ENCODE results near the gene MTMR3.

Gene MTMR3

GRCh38 chr22:29967461-29967860 lies 84.5 kb downstream of the MTMR3 start:
- Histone ChIP-seq H3K23ac (ENCODE audit: low read length in 2 of 2) (no peak overlapping the region), H4K8ac (ENCODE audit: low read length) (no peak overlapping the region), H2BK120ac (ENCODE audit: low read depth, low read length) (no peak overlapping the region), H4K91ac (ENCODE audit: low read length) (no peak overlapping the region), H3K4ac (ENCODE audit: low read depth in 1 of 2, low read length in 2 of 2) (no peak overlapping the region), H2AK5ac (ENCODE audit: low read length, severe bottlenecking) (no peak overlapping the region), H3K27ac (ENCODE audit: low read length, poor library complexity, severe bottlenecking) (no peak overlapping the region), H3K4me2 (ENCODE audit: low read length, poor library complexity, severe bottlenecking) (no peak overlapping the region), H3K36me3 (ENCODE audit: control insufficient read depth in 1 of 2, insufficient read depth in 2 of 2, low read depth in 1 of 2, low read length in 2 of 2) (peaks cover 4 to 14% of the 10 kb centered on the region in 2 experiments), H3K18ac (ENCODE audit: low read depth in 1 of 2, low read length in 2 of 2) (no peak overlapping the region), H3K14ac (ENCODE audit: low read length in 2 of 2) (no peak overlapping the region), H2BK12ac (ENCODE audit: low read length in 2 of 2) (no peak overlapping the region), H2AFZ (ENCODE audit: low read depth, low read length) (no peak overlapping the region), H3K4me3 (ENCODE audit: insufficient read depth in 1 of 2, low read depth in 1 of 2, low read length in 2 of 2) (no peak overlapping the region), H3K9ac (ENCODE audit: low read length) (no peak overlapping the region), H3K9me3 (ENCODE audit: control insufficient read depth, low read length) (no peaks in the 10 kb centered on the region), H2BK5ac (ENCODE audit: low read depth, low read length, poor library complexity, severe bottlenecking) (no peak overlapping the region), H3K4me1 (ENCODE audit: control insufficient read depth, insufficient read depth, low read depth, low read length) (no peaks in the 10 kb centered on the region), H2BK15ac (ENCODE audit: low read depth, poor library complexity, severe bottlenecking) (no peak overlapping the region), H3K27me3 (ENCODE audit: control insufficient read depth in 1 of 2, insufficient read depth in 1 of 2, low read length in 2 of 2) (no peaks in the 10 kb centered on the region), H3K79me1 (replicated peaks; ENCODE audit: low read length, poor library complexity, severe bottlenecking) (peaks cover 22% of the 10 kb centered on the region)
- DNase-seq: no peak

GRCh38 chr22:29971607-29972006 lies 88.6 kb downstream of the MTMR3 start:
- H4K8ac ChIP-seq (ENCODE audit: low read length): no peak overlapping the region
- H3K27me3 ChIP-seq (ENCODE audit: control insufficient read depth in 1 of 2, insufficient read depth in 1 of 2, low read length in 2 of 2): no peaks in the 10 kb centered on the region
- peaks cover 6 to 15% of the 10 kb centered on the region in 2 experiments for H3K36me3 ChIP-seq (ENCODE audit: control insufficient read depth in 1 of 2, insufficient read depth in 2 of 2, low read depth in 1 of 2, low read length in 2 of 2)
- H3K4me2 ChIP-seq (ENCODE audit: low read length, poor library complexity, severe bottlenecking): no peak overlapping the region
- no peak overlapping the region for H3K14ac ChIP-seq (ENCODE audit: low read length in 2 of 2)
- WGBS: 93% methylated on average over 3 of the region's 3 CpGs
- H2AFZ ChIP-seq (ENCODE audit: low read depth, low read length): no peak overlapping the region
- H2BK120ac ChIP-seq (ENCODE audit: low read depth, low read length): no peak overlapping the region
- no peak overlapping the region for H4K91ac ChIP-seq (ENCODE audit: low read length)
- no peak overlapping the region for H2BK15ac ChIP-seq (ENCODE audit: low read depth, poor library complexity, severe bottlenecking)
- H2AK5ac ChIP-seq (ENCODE audit: low read length, severe bottlenecking): no peak overlapping the region
- no peak overlapping the region for H3K27ac ChIP-seq (ENCODE audit: low read length, poor library complexity, severe bottlenecking)
- peaks cover 22% of the 10 kb centered on the region for H3K79me1 ChIP-seq (replicated peaks; ENCODE audit: low read length, poor library complexity, severe bottlenecking)
- H2BK12ac ChIP-seq (ENCODE audit: low read length in 2 of 2): no peak overlapping the region
- no peak overlapping the region for H3K4ac ChIP-seq (ENCODE audit: low read depth in 1 of 2, low read length in 2 of 2)
- no peak overlapping the region for H3K9ac ChIP-seq (ENCODE audit: low read length)
- no peak for DNase-seq
- H3K4me3 ChIP-seq (ENCODE audit: insufficient read depth in 1 of 2, low read depth in 1 of 2, low read length in 2 of 2): no peak overlapping the region
- peaks cover 2% of the 10 kb centered on the region for H3K4me1 ChIP-seq (ENCODE audit: control insufficient read depth, insufficient read depth, low read depth, low read length)
- H3K23ac ChIP-seq (ENCODE audit: low read length in 2 of 2): no peak overlapping the region
- H3K9me3 ChIP-seq (ENCODE audit: control insufficient read depth, low read length): no peaks in the 10 kb centered on the region
- H3K18ac ChIP-seq (ENCODE audit: low read depth in 1 of 2, low read length in 2 of 2): no peak overlapping the region
- no peak overlapping the region for H2BK5ac ChIP-seq (ENCODE audit: low read depth, low read length, poor library complexity, severe bottlenecking)

- Histone ChIP-seq H3K4ac (ENCODE audit: low read depth in 1 of 2, low read length in 2 of 2) (no peak overlapping the region), H3K14ac (ENCODE audit: low read length in 2 of 2) (peak overlapping the region in 1 of 2 experiments; percentile 65), H3K4me2 (ENCODE audit: low read length, poor library complexity, severe bottlenecking) (no peak overlapping the region), H3K36me3 (ENCODE audit: control insufficient read depth in 1 of 2, insufficient read depth in 2 of 2, low read depth in 1 of 2, low read length in 2 of 2) (peaks cover 6 to 15% of the 10 kb centered on the region in 2 experiments), H4K91ac (ENCODE audit: low read length) (no peak overlapping the region), H3K9me3 (ENCODE audit: control insufficient read depth, low read length) (no peaks in the 10 kb centered on the region), H2AFZ (ENCODE audit: low read depth, low read length) (no peak overlapping the region), H3K27me3 (ENCODE audit: control insufficient read depth in 1 of 2, insufficient read depth in 1 of 2, low read length in 2 of 2) (no peaks in the 10 kb centered on the region), H3K4me3 (ENCODE audit: insufficient read depth in 1 of 2, low read depth in 1 of 2, low read length in 2 of 2) (no peak overlapping the region), H2AK5ac (ENCODE audit: low read length, severe bottlenecking) (no peak overlapping the region), H2BK5ac (ENCODE audit: low read depth, low read length, poor library complexity, severe bottlenecking) (no peak overlapping the region), H3K4me1 (ENCODE audit: control insufficient read depth, insufficient read depth, low read depth, low read length) (peaks cover 2% of the 10 kb centered on the region), H2BK120ac (ENCODE audit: low read depth, low read length) (no peak overlapping the region), H3K23ac (ENCODE audit: low read length in 2 of 2) (no peak overlapping the region), H2BK15ac (ENCODE audit: low read depth, poor library complexity, severe bottlenecking) (no peak overlapping the region), H3K9ac (ENCODE audit: low read length) (no peak overlapping the region), H2BK12ac (ENCODE audit: low read length in 2 of 2) (no peak overlapping the region), H4K8ac (ENCODE audit: low read length) (no peak overlapping the region), H3K18ac (ENCODE audit: low read depth in 1 of 2, low read length in 2 of 2) (peak overlapping the region in 1 of 2 experiments; percentile 61), H3K79me1 (replicated peaks; ENCODE audit: low read length, poor library complexity, severe bottlenecking) (peaks cover 24% of the 10 kb centered on the region), H3K27ac (ENCODE audit: low read length, poor library complexity, severe bottlenecking) (no peak overlapping the region)
- 99% methylated on average over 2 of the region's 2 CpGs for WGBS
- no peak for DNase-seq
Measured at GRCh38 chr22:29972121-29972520, 89.1 kb downstream of the MTMR3 start.

- no peak overlapping the region for H3K23ac ChIP-seq (ENCODE audit: low read length in 2 of 2)
- H3K4me3 ChIP-seq (ENCODE audit: insufficient read depth in 1 of 2, low read depth in 1 of 2, low read length in 2 of 2): no peak overlapping the region
- no peak overlapping the region for H3K14ac ChIP-seq (ENCODE audit: low read length in 2 of 2)
- H2BK15ac ChIP-seq (ENCODE audit: low read depth, poor library complexity, severe bottlenecking): no peak overlapping the region
- peaks cover 22% of the 10 kb centered on the region for H3K79me1 ChIP-seq (replicated peaks; ENCODE audit: low read length, poor library complexity, severe bottlenecking)
- no peak overlapping the region for H2BK5ac ChIP-seq (ENCODE audit: low read depth, low read length, poor library complexity, severe bottlenecking)
- H3K27ac ChIP-seq (ENCODE audit: low read length, poor library complexity, severe bottlenecking): no peak overlapping the region
- H3K36me3 ChIP-seq (ENCODE audit: control insufficient read depth in 1 of 2, insufficient read depth in 2 of 2, low read depth in 1 of 2, low read length in 2 of 2): peaks cover 8 to 20% of the 10 kb centered on the region in 2 experiments
- no peak overlapping the region for H2BK120ac ChIP-seq (ENCODE audit: low read depth, low read length)
- no peak overlapping the region for H4K91ac ChIP-seq (ENCODE audit: low read length)
- no peak overlapping the region for H2AFZ ChIP-seq (ENCODE audit: low read depth, low read length)
- no peak overlapping the region for H2BK12ac ChIP-seq (ENCODE audit: low read length in 2 of 2)
- no peak overlapping the region for H3K18ac ChIP-seq (ENCODE audit: low read depth in 1 of 2, low read length in 2 of 2)
- no peaks in the 10 kb centered on the region for H3K27me3 ChIP-seq (ENCODE audit: control insufficient read depth in 1 of 2, insufficient read depth in 1 of 2, low read length in 2 of 2)
- H3K4me2 ChIP-seq (ENCODE audit: low read length, poor library complexity, severe bottlenecking): no peak overlapping the region
- H3K4me1 ChIP-seq (ENCODE audit: control insufficient read depth, insufficient read depth, low read depth, low read length): peaks cover 2% of the 10 kb centered on the region
- no peak overlapping the region for H3K9ac ChIP-seq (ENCODE audit: low read length)
- H2AK5ac ChIP-seq (ENCODE audit: low read length, severe bottlenecking): no peak overlapping the region
- no peak overlapping the region for H4K8ac ChIP-seq (ENCODE audit: low read length)
- H3K9me3 ChIP-seq (ENCODE audit: control insufficient read depth, low read length): no peaks in the 10 kb centered on the region
- 97% methylated on average over 3 of the region's 4 CpGs for WGBS
- H3K4ac ChIP-seq (ENCODE audit: low read depth in 1 of 2, low read length in 2 of 2): no peak overlapping the region
- DNase-seq: no peak
Measured at GRCh38 chr22:29973269-29973668, 90.3 kb downstream of the MTMR3 start.

All from mesenchymal stem cell (in vitro differentiated cells and primary cell).